ENCODE results near the gene UTF1.

The UTF1 gene

GRCh38 chr10:133276100-133276434, 46.0 kb downstream of the UTF1 start:
- TF ChIP-seq CTCF (IDR thresholded peaks at IDR 0.05), result no peak

GRCh38 chr10:133276435-133277201, 46.6 kb downstream of the UTF1 start, which contains the start of gene ADAM8:
TSS of gene ADAM8 (minus strand) at chr10:133276868. CDS start at chr10:133276817, 51 bp downstream.
- no peak for TF ChIP-seq CTCF (IDR thresholded peaks at IDR 0.05)

GRCh38 chr10:133277277-133277992, 47.4 kb downstream of the UTF1 start:
- no peak for TF ChIP-seq CTCF (IDR thresholded peaks at IDR 0.05)

- no peak for TF ChIP-seq CTCF (IDR thresholded peaks at IDR 0.05)
Measured at GRCh38 chr10:133277993-133278576, 48.1 kb downstream of the UTF1 start.

GRCh38 chr10:133278577-133279265, 48.7 kb downstream of the UTF1 start:
- no peak for TF ChIP-seq CTCF (IDR thresholded peaks at IDR 0.05)

- no peak for TF ChIP-seq CTCF (IDR thresholded peaks at IDR 0.05)
Measured at GRCh38 chr10:133279326-133280226, 49.6 kb downstream of the UTF1 start.
